ENCODE measurements around the gene CERS2. TPM values are rescaled to one million over a fixed set of nuclear protein-coding genes. Genes with fewer than 3 reads are reported as not detected.

CERS2 gene
- total and polyA plus RNA-seq, 8 donors = 75.0 to 155 (median 106) TPM

DNA sequence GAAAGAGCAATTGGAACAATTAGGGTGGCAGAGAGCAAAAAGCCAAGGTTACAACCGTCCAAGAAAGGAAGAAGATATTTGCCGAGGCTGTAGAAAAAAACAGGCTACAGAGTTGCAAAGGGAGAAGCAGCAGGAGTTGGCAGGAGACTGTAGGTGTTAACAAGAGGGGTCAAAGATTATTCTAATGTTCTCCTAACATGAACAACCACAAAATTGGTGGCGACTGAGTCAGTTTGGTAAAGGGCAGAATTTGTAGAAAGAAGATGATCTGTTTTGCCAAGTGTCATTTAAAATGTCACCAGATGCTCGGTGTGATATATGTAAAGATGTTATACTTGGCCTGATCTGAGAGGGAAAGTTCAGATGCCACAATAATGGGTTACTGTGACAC is 33.2 kb upstream of the CERS2 start:
- WGBS, 2 donors = 6 to 8% methylated on average over 4 of the region's 4 CpGs
- Histone ChIP-seq H3K4me3 (peak overlapping the region in 2 of 4 donors; percentile 56 to 67), H3K27ac (peak overlapping the region; percentile 46 to 94 (median 80)), H3K9me3 (no peaks in the 10 kb centered on the region), H3K36me3 (no peaks in the 10 kb centered on the region), H3K4me1 (peaks cover 10 to 38% (median 19%) of the 10 kb centered on the region in 3 donors), H3K27me3 (no peaks in the 10 kb centered on the region)
- TF ChIP-seq, protein P1, sequence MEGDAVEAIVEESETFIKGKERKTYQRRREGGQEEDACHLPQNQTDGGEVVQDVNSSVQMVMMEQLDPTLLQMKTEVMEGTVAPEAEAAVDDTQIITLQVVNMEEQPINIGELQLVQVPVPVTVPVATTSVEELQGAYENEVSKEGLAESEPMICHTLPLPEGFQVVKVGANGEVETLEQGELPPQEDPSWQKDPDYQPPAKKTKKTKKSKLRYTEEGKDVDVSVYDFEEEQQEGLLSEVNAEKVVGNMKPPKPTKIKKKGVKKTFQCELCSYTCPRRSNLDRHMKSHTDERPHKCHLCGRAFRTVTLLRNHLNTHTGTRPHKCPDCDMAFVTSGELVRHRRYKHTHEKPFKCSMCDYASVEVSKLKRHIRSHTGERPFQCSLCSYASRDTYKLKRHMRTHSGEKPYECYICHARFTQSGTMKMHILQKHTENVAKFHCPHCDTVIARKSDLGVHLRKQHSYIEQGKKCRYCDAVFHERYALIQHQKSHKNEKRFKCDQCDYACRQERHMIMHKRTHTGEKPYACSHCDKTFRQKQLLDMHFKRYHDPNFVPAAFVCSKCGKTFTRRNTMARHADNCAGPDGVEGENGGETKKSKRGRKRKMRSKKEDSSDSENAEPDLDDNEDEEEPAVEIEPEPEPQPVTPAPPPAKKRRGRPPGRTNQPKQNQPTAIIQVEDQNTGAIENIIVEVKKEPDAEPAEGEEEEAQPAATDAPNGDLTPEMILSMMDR (IDR thresholded peaks at IDR 0.05) = no peak
- ATAC-seq (no peak), DNase-seq (no peak), FAIRE-seq (no peak)
- intact Hi-C loops (cut with DNase I) = no loop called here

GRCh38 chr1:151006327-151007052 is 31.9 kb upstream of the CERS2 start, which contains the start of gene MINDY1:
MINDY1 (minus strand) TSS chr1:151006902; CDS start chr1:151002617, 4,285 bp downstream.
- DNase-seq (peak; percentile 64 to 82 (median 74)), ATAC-seq (peak; percentile 57 to 74 (median 72)), FAIRE-seq (no peak)
- WGBS, 2 donors = 0 to 1% methylated on average over 18 of the region's 18 CpGs
- no peaks in the 10 kb centered on the region for H3K27me3 ChIP-seq
- TF ChIP-seq, protein P1 (IDR thresholded peaks at IDR 0.05) = peak in 2 of 4 donors; percentile 12 to 13
- peak within 1 kb of the TSS; percentile 37 to 69 (median 60) for H3K4me3 ChIP-seq
- intact Hi-C loops (cut with DNase I) = no loop called here
- H3K4me1 ChIP-seq = peaks cover 10 to 43% (median 17%) of the 10 kb centered on the region in 3 donors
- H3K9me3 ChIP-seq = no peaks in the 10 kb centered on the region
- H3K27ac ChIP-seq = peak within 1 kb of the TSS; percentile 78 to 94 (median 81)
- H3K36me3 ChIP-seq = peaks cover 0 to 9% (median 3%) of the 10 kb centered on the region in 3 donors

DNA sequence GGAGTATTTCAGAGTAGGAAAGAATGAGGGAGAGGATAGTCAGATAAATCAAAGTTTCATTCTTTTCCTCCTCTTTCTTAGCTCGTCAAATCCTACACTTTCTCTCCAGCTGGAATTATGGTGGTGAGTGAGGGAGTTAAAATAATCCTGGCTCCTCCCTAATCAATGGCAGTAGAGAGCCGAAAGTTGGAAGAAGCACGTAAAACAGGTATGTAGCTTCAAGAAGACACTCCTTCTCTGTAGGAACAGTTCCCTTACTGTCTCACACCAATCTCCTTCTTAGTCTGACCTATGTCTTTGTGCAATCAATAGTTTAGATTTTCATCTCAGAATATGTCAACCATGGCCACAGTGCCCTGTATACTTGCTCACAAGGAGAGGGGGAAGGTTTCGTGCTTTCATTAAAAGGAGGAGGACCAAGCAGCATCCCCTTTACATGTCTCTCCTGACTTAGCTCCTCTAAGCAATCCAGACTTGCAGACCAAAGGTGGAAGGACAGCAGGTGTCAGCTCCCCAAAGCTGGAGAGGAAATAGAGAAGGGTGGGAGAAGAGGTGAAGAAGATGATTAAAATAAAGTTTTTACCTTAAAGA is 31.2 kb upstream of the CERS2 start:
- TF ChIP-seq, protein P1 (IDR thresholded peaks at IDR 0.05) = no peak
- FAIRE-seq = no peak
- H3K27me3 ChIP-seq = no peaks in the 10 kb centered on the region
- 0 to 3% methylated on average over 4 of the region's 4 CpGs for WGBS, 2 donors
- peaks cover 10 to 43% (median 17%) of the 10 kb centered on the region in 3 donors for H3K4me1 ChIP-seq
- peak overlapping the region; percentile 37 to 69 (median 60) for H3K4me3 ChIP-seq
- peak overlapping the region; percentile 78 to 94 (median 81) for H3K27ac ChIP-seq
- no peaks in the 10 kb centered on the region for H3K9me3 ChIP-seq
- ATAC-seq = peak in 3 of 4 donors; percentile 0 to 1 (median 1)
- no peak for DNase-seq
- intact Hi-C loops (cut with DNase I) = no loop called here
- H3K36me3 ChIP-seq = peaks cover 0 to 14% (median 6%) of the 10 kb centered on the region in 3 donors

DNA sequence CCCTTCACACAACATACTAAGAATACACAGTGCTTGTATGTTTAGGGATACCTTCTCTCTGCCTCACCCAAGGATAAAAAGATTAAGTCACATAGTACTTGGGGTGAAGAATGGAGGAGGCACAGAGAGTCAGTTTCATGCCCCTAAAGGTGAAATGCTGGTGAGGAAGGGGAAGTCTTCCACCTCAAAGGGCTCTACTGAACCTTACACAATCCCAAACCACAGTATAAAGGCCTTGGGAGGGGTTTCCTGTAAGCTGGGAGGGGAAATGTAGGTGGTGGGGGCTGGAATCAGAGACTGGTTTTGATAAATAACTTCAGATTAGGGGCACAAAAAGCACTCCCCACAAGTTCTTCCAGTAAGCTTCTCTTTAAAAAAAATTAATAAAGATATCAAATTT is 28.5 kb upstream of the CERS2 start:
- intact Hi-C loops (cut with DNase I) = no loop called here
- Histone ChIP-seq H3K9me3 (no peaks in the 10 kb centered on the region), H3K4me1 (peaks cover 10 to 33% (median 11%) of the 10 kb centered on the region in 3 donors), H3K27me3 (no peaks in the 10 kb centered on the region), H3K4me3 (peak overlapping the region in 2 of 4 donors; percentile 67 to 69), H3K36me3 (peaks cover 0 to 38% (median 15%) of the 10 kb centered on the region in 3 donors), H3K27ac (peak overlapping the region in 1 of 4 donors; percentile 33)
- no peak for DNase-seq
- no peak for FAIRE-seq
- ATAC-seq = no peak
- TF ChIP-seq, protein P1 (IDR thresholded peaks at IDR 0.05) = no peak

All from pancreas (tissue), 10 donors.